Activated CD8-positive, alpha-beta T cell treated with anti-CD3 and anti-CD28 coated beads for 36 hours (primary cell): ENCODE results near the gene TBKBP1. TPM values are rescaled to one million over a fixed set of nuclear protein-coding genes. Genes with fewer than 3 reads are reported as not detected.

Experiments
- ATAC-seq: fragments of 200-7000 bp; cut with Tn5 transposase; one replicate; pipeline ENCODE4 v1.10.0; 2021; ENCODE audit warnings: mild to moderate bottlenecking, moderate library complexity
- CTCF ChIA-PET: fragments of 350-600 bp; sonication (Branson Sonifier 250); formaldehyde crosslinking; loops from one replicate; lab custom pipeline; 2021; ENCODE audit warnings: antibody characterized with exemption; lab: Charles Lee
- POLR2A ChIA-PET: fragments of 350-600 bp; sonication (Branson Sonifier 250); formaldehyde crosslinking; loops from one replicate; lab custom pipeline; 2021; ENCODE audit warnings: antibody characterized with exemption; lab: Charles Lee
- DNase-seq: peaks from one replicate; pipeline ENCODE4 v3.0.0-alpha.2; 2020
- H3K27ac Mint-ChIP-seq: one replicate; pipeline ENCODE4 v1.8.0; 2021; ENCODE audit warnings: mild to moderate bottlenecking, mixed read lengths
- H3K27me3 Mint-ChIP-seq: one replicate; pipeline ENCODE4 v1.8.0; 2021; ENCODE audit warnings: mixed read lengths
- H3K36me3 Mint-ChIP-seq: one replicate; pipeline ENCODE4 v1.8.0; 2021; ENCODE audit warnings: low read depth, mixed read lengths
- H3K4me1 Mint-ChIP-seq: one replicate; pipeline ENCODE4 v1.8.0; 2021; ENCODE audit warnings: low read depth, mixed read lengths
- H3K4me3 Mint-ChIP-seq: one replicate; pipeline ENCODE4 v1.8.0; 2021; ENCODE audit warnings: mild to moderate bottlenecking, moderate library complexity, mixed read lengths
- H3K9me3 Mint-ChIP-seq: one replicate; pipeline ENCODE4 v1.8.0; 2021; ENCODE audit warnings: mixed read lengths
- CTCF ChIP-seq: fragments of 200-600 bp; IDR thresholded peaks from one replicate; pipeline ENCODE4 v1.8.0; 2022; ENCODE audit warnings: antibody characterized with exemption, mild to moderate bottlenecking
- intact Hi-C: fragments of 100-400 bp; cut with micrococcal nuclease; formaldehyde crosslinking; loops from one replicate; pipeline ENCODE4 v1.10.0; 2022
- total RNA-seq, 2 experiments: library from RNA; stranded (reverse); gene quantifications; one replicate each; pipeline ENCODE4 v1.2.3, GENCODE V29; 2021

Gene TBKBP1
- total RNA-seq, 2 experiments from 2014 or later, result 12.4 to 13.6 TPM

GRCh38 chr17:47704736-47705135 is 10.8 kb downstream of the TBKBP1 start:
- Mint-ChIP-seq H3K27me3 (no peaks in the 10 kb centered on the region), H3K4me1 (peaks cover 77% of the 10 kb centered on the region), H3K36me3 (peaks cover 18% of the 10 kb centered on the region), H3K27ac (peak overlapping the region; percentile 97), H3K9me3 (no peaks in the 10 kb centered on the region), H3K4me3 (peak overlapping the region; percentile 77)
- no peak for ATAC-seq
- TF ChIP-seq CTCF, result no peak
- no peak for DNase-seq
- intact Hi-C loops, result loop anchor here (5.0 kb wide), 1 partner anchor 57 kb away; the partner anchor contains the start of gene KPNB1
- ChIA-PET CTCF (interaction anchor here (1.0 to 19.3 kb wide), 5 partner anchors 9 to 242 kb away, joined by 3 to 424 read pairs (median 4); partner anchors contain the start of gene TBX21), POLR2A (interaction anchor here (0.9 to 18.8 kb wide), 4 partner anchors 12 to 115 kb away, joined by 3 to 493 read pairs (median 130); partner anchors contain the start of genes TBKBP1 and TBX21)

GRCh38 chr17:47705536-47706530 is 11.9 kb downstream of the TBKBP1 start:
- Mint-ChIP-seq H3K4me3 (peak overlapping the region; percentile 77), H3K4me1 (peaks cover 80% of the 10 kb centered on the region), H3K9me3 (no peaks in the 10 kb centered on the region), H3K27me3 (no peaks in the 10 kb centered on the region), H3K27ac (peak overlapping the region; percentile 97), H3K36me3 (peaks cover 27% of the 10 kb centered on the region)
- CTCF ChIA-PET, result interaction anchor here (1.0 to 19.3 kb wide), 4 partner anchors 8 to 32 kb away, joined by 3 to 424 read pairs (median 122); partner anchors contain the start of gene TBX21
- intact Hi-C loops, result loop anchor here (5.0 kb wide), 1 partner anchor 59 kb away; the partner anchor contains the start of gene KPNB1
- no peak for TF ChIP-seq CTCF
- peak; percentile 83 for DNase-seq
- POLR2A ChIA-PET, result interaction anchor here (1.0 to 18.8 kb wide), 8 partner anchors 10 to 125 kb away, joined by 3 to 493 read pairs (median 4); partner anchors contain the start of genes KPNB1, TBKBP1 and TBX21
- ATAC-seq, result peak; percentile 51

GRCh38 chr17:47707056-47707804 is 13.3 kb downstream of the TBKBP1 start:
- POLR2A ChIA-PET, result interaction anchor here (0.6 to 18.8 kb wide), 6 partner anchors 9 to 264 kb away, joined by 3 to 493 read pairs (median 3); partner anchors contain the start of genes CDK5RAP3 and TBX21
- no peak for TF ChIP-seq CTCF
- ATAC-seq (no peak), DNase-seq (no peak)
- no peaks in the 10 kb centered on the region for H3K27me3 Mint-ChIP-seq
- intact Hi-C loops, result loop anchor here (5.0 kb wide), 1 partner anchor 60 kb away; the partner anchor contains the start of gene KPNB1
- CTCF ChIA-PET, result interaction anchor here (13.6 to 19.3 kb wide), 3 partner anchors 4 to 31 kb away, joined by 240 to 424 read pairs (median 240); partner anchors contain the start of gene TBX21
- H3K4me1 Mint-ChIP-seq, result peaks cover 80% of the 10 kb centered on the region
- peak overlapping the region; percentile 97 for H3K27ac Mint-ChIP-seq
- H3K4me3 Mint-ChIP-seq, result no peak overlapping the region
- H3K36me3 Mint-ChIP-seq, result peaks cover 29% of the 10 kb centered on the region
- H3K9me3 Mint-ChIP-seq, result no peaks in the 10 kb centered on the region

- H3K27ac Mint-ChIP-seq, result no peak overlapping the region
- no peak for TF ChIP-seq CTCF
Measured at GRCh38 chr17:47707884-47708283, 13.9 kb downstream of the TBKBP1 start.

More at GRCh38 chr17:47707884-47708283, 13.9 kb downstream of the TBKBP1 start:
- Mint-ChIP-seq H3K27me3 (no peaks in the 10 kb centered on the region), H3K36me3 (peaks cover 29% of the 10 kb centered on the region), H3K4me1 (peaks cover 81% of the 10 kb centered on the region), H3K4me3 (no peak overlapping the region), H3K9me3 (no peaks in the 10 kb centered on the region)
- ChIA-PET POLR2A (interaction anchor here (0.6 to 18.8 kb wide), 3 partner anchors 8 to 263 kb away, joined by 3 to 493 read pairs (median 233); partner anchors contain the start of genes CDK5RAP3 and TBX21), CTCF (interaction anchor here (13.6 to 19.3 kb wide), 3 partner anchors 5 to 30 kb away, joined by 240 to 424 read pairs (median 240); partner anchors contain the start of gene TBX21)
- ATAC-seq (no peak), DNase-seq (no peak)
- intact Hi-C loops, result loop anchor here (5.0 kb wide), 1 partner anchor 61 kb away; the partner anchor contains the start of gene KPNB1
